HG03095 (cell line): ENCODE results near the gene SLC45A3.

Experiments
- ATAC-seq: cut with Tn5 transposase; IDR thresholded peaks from one replicate; pipeline ENCODE4 v1.9.1; 2021; ENCODE audit warnings: moderate library complexity; ENCODE audit not compliant: unreplicated experiment

SLC45A3 gene

DNA sequence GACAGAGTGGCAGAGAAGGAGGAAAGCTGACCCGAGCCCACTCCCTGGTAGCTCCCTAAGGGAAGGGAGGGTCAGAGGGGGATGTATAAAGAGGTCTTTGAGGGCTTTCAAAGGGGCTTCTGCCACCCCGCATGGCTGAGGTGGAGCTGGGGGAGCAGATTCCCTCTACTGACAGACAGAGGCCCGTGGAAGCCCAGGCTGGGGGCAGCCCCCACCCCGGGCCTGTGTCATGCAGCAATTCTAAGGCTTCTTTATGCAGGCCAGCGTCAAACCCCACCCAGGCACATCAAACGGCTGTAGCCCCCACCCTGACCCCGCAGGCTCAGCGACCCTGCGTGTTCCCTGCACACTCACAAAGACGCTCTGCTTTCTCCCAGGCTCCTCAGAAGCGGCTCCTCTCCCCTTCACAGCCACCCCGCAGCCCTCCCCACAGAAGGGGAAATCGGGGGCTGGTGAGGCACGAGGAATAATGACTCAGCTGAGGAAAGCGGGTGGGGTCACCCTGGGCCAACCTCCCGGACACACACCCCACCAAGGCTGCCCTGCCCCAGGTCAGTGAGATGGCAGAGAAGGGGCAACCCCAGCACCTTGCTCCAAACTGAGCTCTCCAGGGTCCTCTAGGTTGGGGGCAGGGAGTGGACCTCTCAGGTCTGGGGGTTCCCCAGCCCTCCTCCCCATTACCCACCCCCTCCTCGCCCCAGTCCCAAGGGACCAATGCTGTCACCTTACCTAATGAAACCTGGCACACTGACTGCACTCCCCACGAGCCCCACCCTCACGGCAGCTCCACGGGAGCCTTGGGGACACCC is 10.8 kb downstream of the SLC45A3 start:
- no peak for ATAC-seq

GRCh38 chr1:205668951-205669340 is 11.4 kb downstream of the SLC45A3 start:
- no peak for ATAC-seq

DNA sequence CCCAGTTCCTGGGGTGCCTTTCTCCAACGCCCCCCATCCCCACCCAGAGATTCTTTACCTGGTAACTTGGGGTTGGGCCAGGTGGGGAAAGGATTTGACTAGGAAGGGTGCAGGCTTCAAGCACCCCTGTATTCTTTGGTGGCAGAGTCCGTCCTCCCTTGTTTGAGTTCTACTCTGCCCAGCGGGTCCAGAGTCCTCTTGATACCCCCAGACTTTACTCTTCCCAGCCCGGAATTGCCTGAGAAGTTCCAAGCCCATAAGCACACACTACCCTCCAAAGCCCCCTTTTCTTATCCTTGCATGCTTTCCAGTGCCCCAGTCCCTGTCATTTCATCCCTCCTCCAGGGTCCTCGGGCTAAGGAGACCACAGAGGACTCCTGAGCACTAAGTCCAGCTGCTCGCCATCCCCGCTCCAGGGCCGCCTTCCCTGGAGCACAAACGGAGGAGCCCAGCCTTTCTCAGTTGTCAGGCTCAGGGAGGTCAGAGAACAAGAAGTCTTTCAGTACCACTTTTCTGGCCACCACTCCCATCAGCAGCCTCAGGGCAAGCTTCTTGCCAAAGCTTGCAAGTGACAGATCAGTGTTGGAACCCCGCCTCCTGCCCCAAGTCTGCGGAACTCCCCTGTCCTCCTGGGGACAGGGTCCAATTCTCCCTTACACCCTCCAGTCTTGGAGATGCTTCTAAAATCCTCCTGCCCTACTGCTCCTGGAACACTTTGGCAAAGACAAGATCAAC is 12.2 kb downstream of the SLC45A3 start:
- ATAC-seq, result no peak

- no peak for ATAC-seq
These were observed 13.7 kb downstream of the SLC45A3 start for GRCh38 chr1:205666372-205667166.

DNA sequence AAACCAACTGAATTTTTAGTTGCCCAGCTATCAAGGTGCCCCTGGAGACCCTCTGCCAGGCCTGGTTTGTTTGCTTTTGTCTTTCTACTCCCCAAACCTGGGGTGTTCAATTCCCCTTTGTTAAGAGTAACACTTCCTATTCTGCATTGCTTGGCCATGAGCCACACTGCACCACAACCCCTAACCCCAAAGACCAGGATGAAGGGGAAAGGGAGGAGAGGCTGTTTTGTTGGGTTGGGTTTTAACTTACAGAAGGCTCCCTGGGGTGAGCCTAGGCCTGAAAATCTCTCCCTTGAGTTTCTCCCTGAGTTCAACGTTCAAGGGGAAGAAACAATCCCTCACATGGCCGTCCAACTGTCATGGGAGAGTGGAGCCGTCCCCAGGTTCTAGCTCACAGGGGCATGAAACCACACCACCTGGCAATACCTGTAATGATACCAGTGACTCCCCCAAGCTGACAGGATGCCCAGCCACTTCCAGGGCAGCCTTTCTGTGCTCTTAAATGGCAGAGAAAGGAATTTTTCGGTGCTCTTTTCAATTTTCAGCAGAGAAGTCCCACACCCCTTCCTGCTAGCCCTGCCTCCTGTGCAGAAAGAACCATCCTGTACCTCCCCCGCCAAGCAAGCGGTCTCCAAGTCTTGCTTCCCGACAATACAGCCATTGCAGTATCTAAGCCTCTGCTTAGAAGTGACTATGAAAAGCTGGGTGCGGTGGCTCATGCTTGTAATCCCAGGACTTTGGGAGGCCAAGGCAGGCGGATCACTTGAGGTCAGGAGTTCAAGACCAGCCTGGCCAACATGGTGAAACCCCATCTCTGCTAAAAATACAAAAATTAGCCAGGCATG is 14.9 kb downstream of the SLC45A3 start:
- ATAC-seq, result no peak

- ATAC-seq, result no peak
These were observed 15.8 kb downstream of the SLC45A3 start for GRCh38 chr1:205664399-205665017.

DNA sequence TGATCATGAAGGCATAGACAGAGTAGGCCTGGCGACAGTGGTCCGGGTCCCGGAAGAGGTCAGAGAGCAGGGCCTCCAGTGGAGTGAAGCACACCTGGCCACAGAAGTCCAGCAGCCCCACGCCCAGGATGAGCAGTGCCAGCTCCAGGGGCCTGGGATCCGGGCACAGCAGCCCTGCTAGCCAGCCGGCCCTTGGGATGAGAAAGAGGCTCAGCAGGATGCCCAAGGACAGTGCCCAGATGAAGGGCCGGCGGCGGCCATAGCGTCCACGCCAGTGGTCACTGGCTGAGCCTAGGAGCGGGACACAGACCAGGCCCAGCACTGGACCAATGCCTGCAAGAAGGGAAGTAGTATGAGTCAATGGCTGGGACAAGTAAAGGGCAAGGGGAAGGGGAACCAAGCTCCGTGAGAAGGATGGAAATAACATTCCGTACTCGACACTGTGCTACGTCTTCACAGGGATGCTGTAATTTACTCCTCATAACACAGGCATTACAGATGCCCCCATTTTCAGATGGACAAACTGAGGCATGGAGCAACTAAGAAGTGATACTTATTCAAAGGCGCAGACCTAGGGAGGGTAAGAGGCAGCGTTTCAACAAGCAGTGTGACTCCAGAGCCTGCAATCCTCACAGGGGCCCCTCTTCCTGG is 16.9 kb downstream of the SLC45A3 start:
- no peak for ATAC-seq

DNA sequence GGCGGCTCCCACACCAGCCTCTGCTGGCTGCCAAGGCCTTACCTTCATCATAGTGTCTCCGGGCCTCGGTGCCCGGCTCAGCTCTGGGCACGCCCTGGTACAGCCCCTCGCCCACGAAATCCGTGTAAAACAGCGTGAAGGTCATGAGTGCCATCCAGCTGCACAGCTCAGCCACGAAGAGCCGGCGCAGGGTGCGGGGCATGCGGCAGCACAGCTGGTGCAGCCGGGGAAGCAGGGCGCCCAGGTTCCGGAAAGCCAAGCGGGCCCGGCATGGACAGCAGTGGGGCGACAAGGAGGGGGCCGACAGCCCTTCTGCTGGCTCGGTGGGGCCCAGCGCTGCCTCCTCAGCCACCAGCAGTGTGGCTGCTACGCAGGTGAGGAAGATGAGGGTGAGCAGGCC is 17.5 kb downstream of the SLC45A3 start:
- ATAC-seq, result no peak

- ATAC-seq, result no peak
These were observed 18.1 kb downstream of the SLC45A3 start for GRCh38 chr1:205662135-205662738.

- ATAC-seq, result no peak
These were observed 18.7 kb downstream of the SLC45A3 start for GRCh38 chr1:205661429-205662134.

DNA sequence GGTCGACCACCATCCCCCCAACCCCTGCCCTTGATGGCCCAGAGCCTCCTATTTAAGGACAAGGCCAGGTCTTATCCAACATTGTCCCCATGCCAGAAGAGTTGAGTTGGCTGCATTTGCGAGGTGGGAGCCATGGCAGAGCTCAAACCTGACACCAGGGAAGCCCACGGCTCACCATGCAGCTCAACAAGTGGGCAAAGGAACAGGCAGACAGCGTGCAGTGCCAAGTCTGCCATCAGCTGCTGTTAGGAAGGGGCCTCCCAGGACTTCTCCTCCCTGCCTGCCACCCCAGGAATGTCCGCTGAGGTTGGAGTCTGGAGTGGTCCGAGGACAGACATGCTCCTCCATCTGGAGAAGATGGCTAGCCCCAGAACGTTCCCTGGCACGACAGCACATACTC is 19.9 kb downstream of the SLC45A3 start:
- ATAC-seq, result no peak

DNA sequence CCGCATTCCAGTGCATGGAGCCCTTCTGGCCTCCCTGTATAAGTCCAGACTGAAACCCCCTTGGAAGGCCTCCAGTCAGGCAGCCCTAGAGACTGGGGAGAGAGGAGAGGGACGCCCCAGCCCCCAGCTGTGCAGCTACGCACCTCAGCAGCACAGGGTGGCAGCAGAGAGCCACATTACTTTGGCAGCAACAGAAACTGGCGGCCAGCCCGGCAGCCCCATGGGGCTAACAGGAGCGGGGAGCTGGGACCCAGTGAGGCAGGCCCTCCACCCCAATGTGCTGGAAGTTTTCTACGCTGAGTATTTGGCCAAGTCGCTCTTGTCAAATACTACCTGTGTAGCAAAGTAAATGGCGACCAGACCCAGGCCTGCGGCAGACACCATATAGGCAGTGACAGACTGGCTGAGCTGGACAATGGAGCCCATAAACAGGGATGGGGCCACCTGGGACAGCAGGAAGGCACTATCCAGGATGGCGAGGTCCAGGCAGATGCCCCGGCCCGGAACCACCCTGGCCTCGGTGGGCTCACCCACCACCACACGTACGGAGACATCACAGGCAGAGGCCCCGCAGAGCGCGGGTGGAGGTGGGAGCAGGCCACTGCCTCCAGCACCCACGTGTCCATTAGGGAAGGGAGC is 21.2 kb downstream of the SLC45A3 start:
- ATAC-seq, result peak; percentile 73

GRCh38 chr1:205656236-205656635 is 24.1 kb downstream of the SLC45A3 start:
- no peak for ATAC-seq

- no peak for ATAC-seq
These were observed 27.3 kb downstream of the SLC45A3 start for GRCh38 chr1:205652984-205653383.

DNA sequence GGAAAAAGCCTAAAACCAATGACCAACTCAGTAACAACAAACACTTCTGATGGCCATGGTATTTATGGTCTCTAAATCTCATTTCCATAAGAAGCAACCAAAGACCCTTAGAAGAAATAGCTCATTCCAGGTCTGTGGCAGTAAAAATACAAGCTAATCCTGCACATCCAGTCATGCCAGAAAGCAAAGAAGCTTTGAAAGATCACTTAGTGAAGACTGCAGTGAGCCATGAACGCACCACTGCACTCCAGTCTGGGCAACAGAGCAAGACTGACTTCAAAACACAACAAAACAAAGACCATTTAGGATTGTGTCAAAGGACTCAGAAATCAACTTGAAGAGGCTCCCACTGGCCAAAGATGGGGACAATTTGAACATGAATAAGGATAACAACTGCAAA is 30.1 kb downstream of the SLC45A3 start:
- no peak for ATAC-seq

DNA sequence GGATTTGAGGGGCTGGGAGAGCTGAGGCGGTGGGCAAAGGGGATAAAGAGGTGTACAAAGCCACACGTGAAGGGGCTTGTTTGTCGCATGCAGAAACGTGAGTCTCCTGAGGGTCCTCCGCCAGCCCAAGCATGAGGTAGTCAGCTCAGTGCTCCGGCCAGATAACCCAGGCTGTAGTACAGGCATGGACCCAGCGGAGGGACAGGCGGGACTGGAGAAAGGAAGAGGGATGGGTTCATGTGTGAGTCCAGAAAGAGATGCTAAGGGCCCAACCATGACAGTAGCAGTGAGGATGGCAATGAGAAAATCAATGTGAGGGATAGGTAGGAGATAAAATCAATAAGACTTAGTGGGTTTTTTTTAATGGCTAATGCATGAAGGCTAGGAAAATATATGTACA is 34.8 kb downstream of the SLC45A3 start:
- no peak for ATAC-seq

GRCh38 chr1:205642679-205643307 is 37.5 kb downstream of the SLC45A3 start:
- ATAC-seq, result no peak

DNA sequence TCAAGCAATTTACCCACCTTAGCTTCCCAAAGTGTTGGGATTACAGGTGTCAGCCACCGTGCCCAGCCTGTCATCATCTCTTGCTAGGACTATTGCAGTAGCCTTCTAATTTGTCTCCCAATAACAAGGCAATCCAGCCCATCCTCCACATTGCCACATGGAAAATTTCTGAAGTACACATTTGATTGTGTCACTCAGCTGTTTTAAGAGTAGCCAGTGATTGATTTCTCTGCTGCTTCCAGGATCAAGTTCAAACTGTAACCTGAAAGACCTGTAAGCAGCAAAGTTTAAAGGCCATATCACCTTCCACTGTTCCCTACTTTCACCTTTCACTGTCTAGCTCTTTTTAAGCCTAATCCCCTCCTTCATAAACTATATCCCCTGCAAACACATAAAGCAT is 40.7 kb downstream of the SLC45A3 start:
- no peak for ATAC-seq
